Gastrocnemius medialis (tissue), 4 donors: Measurements from ENCODE around the gene DENND2D.
"Not testable (repeated sequence)": the region's sequence is repeated elsewhere in the genome, so short reads cannot be mapped to it uniquely, and the experiment has no call there.

Experiments
- POLR2A ChIP-seq, 2 donors: fragments of 450-650 bp; IDR thresholded peaks; one replicate each; pipeline ENCODE4 v1.6.1; 2017; ENCODE audit warnings: antibody characterized with exemption in 2 of 2, mild to moderate bottlenecking in 2 of 2, moderate library complexity in 2 of 2
- TF ChIP-seq, protein P1 (sequence below), 5 experiments: fragments of 450-650 bp in 3 of 5; fragments of 200-600 bp in 2 of 5; sonication (generic) in 2 of 5; IDR thresholded peaks in 4 of 5; conservative IDR thresholded peaks in 1 of 5; 1 replicate in 4 of 5; 2 replicates in 1 of 5; pipeline ENCODE4 v1.5.1; 2016 to 2019; ENCODE audit warnings: antibody characterized with exemption in 5 of 5, mild to moderate bottlenecking in 3 of 5, moderate library complexity in 3 of 5

DNA sequence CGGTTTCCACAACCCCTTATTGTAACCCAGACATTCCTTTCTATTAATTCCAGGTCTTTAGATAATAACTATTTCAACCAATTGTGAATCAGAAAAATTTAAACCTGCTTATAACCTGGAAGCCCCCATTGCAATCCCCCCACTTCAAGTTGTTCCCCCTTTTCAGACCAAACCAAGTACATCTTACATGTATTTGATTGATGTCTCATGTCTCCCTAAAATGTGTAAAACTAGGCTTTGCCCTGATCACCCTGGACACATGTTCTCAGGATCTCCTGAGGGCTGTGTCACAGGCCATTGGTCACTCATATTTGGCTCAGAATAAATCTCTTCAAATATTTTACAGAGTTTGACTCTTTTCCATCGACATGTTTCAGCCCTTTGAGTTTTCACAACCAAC lies 14.8 kb upstream of the DENND2D start:
- TF ChIP-seq, protein P1, sequence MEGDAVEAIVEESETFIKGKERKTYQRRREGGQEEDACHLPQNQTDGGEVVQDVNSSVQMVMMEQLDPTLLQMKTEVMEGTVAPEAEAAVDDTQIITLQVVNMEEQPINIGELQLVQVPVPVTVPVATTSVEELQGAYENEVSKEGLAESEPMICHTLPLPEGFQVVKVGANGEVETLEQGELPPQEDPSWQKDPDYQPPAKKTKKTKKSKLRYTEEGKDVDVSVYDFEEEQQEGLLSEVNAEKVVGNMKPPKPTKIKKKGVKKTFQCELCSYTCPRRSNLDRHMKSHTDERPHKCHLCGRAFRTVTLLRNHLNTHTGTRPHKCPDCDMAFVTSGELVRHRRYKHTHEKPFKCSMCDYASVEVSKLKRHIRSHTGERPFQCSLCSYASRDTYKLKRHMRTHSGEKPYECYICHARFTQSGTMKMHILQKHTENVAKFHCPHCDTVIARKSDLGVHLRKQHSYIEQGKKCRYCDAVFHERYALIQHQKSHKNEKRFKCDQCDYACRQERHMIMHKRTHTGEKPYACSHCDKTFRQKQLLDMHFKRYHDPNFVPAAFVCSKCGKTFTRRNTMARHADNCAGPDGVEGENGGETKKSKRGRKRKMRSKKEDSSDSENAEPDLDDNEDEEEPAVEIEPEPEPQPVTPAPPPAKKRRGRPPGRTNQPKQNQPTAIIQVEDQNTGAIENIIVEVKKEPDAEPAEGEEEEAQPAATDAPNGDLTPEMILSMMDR (IDR thresholded peaks at IDR 0.05 in 4 of 5, conservative IDR thresholded peaks at IDR 0.05 in 1 of 5): not testable (repeated sequence)
- TF ChIP-seq POLR2A (IDR thresholded peaks at IDR 0.05): not testable (repeated sequence)
